Measurements from ENCODE around the gene RENBP.

Gene RENBP

DNA sequence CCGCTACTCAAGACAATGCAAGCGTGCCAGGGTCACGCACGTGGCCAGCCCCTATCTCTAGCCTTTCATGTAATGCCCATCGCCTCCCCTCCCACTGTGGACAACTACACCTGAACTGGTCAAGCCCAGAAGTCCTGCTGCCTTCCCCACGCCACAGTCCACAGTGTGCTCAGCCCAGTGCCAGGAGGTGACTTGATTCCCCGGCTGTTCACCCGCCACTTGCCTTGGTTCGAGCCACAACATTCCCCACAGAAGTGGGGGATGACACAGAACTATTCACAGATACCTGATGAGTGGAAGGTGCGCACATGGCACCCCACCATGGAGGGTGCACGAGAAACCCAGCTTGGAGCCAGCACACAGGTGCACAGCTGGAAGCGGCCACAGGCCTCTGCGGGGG, 25.2 kb downstream of the RENBP start:
- DNase-seq (ENCODE audit: low spot score) = no peak

DNA sequence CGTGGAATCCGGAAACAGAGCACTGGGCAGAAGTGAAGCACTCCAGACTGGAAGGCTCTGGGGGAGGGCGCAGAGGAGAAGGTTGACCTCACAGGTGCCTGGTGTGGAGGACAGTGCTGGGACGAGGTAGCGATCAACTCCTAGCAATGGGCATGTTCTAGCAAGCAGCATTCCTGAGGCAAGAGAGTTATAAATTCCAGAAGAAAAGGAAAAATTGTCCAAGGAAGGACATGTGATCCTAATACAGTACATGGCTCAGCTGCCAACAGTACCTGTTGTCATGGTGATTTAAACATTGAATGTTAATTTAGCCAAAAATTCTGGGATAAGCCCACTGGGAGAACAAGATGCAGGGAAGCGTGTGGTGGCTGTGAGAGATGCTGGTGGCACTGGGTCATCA, 26.6 kb downstream of the RENBP start:
- DNase-seq (ENCODE audit: low spot score) = no peak

DNA sequence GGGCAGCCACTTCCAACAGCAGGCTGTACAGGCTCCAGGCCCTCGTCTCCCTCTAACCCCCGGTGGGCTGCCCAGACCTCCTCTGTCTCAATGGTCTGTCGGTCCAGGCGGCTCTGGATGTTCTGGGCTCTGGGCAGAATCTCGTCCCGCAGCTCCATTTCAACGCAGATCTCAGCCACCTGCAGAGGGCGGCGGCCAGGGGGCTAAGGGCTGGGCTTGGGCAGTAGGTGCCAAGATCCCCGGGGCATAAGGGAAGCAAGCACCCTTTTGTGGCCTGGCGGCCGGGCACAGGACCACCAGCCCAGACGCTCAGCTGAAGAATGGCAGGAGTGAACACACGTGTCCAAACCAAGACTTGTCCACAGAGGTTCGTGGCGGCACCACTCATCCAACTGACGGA, 30.7 kb downstream of the RENBP start:
- no peak for DNase-seq (ENCODE audit: low spot score)

DNA sequence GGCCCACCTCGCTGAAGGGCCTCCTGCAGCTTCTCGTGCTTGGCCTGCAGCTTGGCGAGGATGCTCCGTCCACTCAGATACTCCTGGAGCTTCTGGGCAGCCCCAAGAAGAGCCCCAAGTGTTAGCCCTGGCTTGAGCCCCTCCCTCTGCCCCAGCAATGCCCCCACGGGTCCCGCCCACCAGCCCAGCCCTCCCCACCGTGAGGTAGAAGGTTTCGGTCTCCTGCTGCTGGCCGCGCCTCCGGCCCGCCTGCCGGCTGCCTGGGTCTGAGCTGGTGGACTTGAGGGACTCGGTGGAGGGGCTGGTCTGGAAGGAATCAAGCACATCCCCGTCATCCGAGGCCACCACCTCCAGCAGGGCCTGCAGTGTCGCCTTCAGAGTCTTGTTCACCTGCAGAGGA, 31.2 kb downstream of the RENBP start:
- DNase-seq (ENCODE audit: low spot score) = no peak

DNA sequence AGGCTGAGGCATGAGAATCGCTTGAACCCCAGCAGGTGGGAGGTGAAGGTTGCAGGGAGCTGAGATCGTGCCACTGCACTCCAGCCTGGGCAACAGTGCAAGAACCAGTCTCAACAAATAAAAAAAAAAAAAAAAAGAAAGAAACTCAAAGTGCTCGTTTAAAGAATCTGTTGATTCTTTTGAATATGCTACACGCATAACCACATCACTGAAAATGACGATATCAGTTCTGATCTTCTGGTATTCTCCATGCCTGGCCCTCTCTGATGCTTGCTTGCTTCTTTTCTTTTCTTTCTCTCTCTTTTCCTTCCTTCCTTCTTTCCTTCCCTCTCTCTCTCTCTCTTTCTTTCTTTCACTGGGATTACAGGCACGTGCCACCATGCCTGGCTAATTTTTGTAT, 32.6 kb downstream of the RENBP start:
- DNase-seq (ENCODE audit: low spot score) = no peak

DNA sequence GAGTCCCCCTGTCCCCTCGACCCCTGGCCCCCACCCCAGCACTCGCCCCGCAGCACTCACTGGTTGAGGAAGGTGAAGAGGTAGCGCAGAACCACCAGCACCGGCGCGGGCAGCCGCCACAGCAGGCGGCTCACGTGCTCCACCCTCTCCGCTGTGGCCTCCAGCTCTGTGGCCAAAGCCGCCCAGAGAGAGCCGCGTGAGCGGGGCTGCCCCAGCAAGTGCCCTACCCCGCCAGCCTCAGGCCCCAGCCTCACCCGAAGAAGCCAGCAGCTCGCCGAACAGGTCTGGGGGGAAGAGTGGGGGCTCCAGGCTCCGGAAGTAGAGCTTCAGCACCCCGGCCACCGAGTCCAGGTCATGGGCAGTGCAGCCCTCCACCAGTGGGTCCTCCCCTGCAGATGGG, 34.0 kb downstream of the RENBP start:
- DNase-seq (ENCODE audit: low spot score) = no peak

DNA sequence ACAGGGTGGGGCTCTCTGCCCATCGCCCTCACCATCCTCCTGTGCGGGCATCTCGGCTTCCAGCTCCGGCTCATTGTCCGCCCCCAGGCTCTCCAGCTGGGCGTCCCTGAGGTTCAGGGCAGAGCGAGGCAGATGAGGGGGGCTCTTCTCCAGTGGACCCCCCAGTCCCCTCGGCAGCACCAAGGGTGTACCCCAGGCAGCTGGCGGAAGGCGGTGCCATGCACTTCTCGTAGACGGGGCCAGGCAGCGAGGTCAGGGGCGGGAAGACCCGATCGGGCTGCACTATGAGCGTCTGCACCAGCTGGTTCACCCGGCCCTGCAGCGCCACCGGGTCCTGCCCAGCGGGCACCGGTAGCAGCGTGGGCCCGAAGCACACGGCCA, 34.5 kb downstream of the RENBP start:
- DNase-seq (ENCODE audit: low spot score) = no peak

DNA sequence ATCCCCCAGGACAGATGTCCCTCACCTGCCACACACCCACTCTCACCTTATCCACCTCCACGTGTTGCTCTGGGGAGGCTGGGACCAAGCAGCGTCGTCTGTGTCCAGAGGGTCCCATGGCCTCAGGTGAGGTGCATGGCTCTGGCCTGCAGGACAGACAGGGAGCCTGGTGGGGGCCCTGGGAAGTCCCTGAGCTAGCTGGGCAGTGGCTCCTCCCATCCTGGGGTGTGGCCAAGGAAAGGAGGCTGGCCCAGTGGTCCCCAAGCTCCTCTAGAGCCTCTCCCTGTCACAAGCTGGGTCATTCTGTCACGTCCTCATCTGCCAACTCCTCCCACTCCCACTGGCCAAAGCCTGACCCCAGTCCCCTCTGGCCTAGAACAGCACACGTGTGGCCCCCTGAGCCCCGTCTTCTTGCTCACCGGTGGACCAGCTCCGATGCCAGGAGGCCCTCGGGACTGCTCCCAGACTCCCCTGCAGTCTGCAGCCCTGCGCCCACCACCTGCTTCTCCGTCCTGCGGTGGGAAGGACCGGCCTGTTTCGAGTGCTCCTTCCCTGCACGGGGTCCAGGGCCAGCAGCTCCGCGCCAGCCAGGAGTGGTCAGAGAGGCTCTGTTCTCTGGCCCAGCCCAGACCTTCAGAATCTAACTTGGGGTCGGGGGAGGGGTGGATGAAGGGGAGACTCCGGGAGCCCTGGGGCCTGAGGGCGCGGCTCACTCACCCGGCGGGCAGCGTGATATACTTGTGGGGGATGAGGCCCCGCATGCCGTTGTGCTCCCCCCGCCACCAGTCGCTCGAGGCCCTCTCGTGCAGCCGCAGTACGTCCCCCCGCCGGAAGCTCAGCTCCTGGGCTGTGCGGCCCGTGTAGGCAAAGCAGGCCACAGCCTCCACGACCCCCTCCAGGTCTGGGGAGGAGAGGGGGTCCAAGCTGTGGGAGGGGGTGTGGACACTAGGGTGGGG, 35.1 kb downstream of the RENBP start:
- no peak for DNase-seq (ENCODE audit: low spot score)

DNA sequence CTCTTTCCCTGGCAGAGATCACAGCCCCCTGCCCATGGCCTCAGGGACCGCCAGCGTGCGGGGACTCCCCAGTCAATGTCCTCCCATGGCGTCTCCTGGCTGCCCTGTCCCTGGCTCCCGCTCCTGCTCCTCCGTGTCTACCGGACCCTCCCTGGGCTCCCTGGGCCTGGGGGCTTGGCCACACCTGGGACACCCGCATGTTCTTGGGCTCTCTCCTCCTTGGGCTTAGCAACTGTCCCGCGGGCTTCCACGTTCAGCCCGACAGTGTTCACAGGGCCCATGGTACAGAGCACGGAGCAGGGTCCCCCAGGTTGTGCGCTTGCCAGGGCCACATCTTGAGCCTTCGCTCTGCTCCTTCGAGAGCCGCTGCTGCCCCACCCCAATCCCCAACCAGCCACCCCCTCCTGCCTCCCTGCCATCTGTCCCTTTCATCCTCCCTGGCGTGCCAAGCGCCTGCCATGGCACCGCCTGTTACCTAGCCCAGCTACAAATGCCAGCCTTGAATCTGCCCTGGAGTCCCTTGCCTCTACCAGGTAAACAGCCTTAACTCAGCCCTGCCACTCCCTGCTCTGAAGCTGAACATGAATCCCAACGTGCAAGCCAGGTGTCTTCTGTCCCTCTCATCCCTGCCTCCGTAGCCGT, 36.1 kb downstream of the RENBP start:
- no peak for DNase-seq (ENCODE audit: low spot score)

DNA sequence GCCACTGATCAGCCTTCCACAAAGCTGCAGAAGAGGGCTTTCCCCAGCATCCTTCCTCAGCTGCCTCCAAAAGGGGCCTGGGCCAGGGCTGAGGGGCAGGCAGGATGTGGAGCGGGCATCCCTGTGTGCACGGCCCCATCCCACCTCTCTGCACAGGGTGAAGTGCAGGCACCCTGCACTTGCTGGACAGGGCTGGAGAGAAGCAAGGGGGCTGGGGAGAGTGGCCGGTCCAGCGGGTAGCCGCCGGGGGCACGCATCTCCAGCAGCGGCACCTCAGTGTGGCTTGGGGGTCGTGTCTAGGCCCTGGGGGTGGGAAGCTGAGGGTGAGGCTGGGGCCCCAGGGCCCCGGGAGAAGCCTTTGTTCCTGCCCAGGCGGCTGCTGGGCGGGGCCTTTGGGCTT, 37.0 kb downstream of the RENBP start:
- DNase-seq (ENCODE audit: low spot score) = no peak

DNA sequence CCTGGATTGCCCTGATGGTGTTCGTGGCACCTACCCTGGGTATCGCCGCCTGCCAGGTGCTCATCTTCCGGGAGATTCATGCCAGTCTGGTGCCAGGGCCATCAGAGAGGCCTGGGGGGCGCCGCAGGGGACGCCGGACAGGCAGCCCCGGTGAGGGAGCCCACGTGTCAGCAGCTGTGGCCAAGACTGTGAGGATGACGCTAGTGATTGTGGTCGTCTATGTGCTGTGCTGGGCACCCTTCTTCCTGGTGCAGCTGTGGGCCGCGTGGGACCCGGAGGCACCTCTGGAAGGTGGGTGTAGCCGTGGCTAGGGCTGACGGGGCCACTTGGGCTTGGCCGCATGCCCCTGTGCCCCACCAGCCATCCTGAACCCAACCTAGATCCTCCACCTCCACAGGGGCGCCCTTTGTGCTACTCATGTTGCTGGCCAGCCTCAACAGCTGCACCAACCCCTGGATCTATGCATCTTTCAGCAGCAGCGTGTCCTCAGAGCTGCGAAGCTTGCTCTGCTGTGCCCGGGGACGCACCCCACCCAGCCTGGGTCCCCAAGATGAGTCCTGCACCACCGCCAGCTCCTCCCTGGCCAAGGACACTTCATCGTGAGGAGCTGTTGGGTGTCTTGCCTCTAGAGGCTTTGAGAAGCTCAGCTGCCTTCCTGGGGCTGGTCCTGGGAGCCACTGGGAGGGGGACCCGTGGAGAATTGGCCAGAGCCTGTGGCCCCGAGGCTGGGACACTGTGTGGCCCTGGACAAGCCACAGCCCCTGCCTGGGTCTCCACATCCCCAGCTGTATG, 38.1 kb downstream of the RENBP start:
- DNase-seq (ENCODE audit: low spot score) = no peak

DNA sequence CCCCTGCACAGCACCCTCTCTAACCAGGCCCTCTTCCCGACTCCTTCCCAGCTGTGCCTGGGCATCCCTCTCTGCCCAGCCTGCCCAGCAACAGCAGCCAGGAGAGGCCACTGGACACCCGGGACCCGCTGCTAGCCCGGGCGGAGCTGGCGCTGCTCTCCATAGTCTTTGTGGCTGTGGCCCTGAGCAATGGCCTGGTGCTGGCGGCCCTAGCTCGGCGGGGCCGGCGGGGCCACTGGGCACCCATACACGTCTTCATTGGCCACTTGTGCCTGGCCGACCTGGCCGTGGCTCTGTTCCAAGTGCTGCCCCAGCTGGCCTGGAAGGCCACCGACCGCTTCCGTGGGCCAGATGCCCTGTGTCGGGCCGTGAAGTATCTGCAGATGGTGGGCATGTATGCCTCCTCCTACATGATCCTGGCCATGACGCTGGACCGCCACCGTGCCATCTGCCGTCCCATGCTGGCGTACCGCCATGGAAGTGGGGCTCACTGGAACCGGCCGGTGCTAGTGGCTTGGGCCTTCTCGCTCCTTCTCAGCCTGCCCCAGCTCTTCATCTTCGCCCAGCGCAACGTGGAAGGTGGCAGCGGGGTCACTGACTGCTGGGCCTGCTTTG, 38.9 kb downstream of the RENBP start:
- DNase-seq (ENCODE audit: low spot score) = no peak

DNA sequence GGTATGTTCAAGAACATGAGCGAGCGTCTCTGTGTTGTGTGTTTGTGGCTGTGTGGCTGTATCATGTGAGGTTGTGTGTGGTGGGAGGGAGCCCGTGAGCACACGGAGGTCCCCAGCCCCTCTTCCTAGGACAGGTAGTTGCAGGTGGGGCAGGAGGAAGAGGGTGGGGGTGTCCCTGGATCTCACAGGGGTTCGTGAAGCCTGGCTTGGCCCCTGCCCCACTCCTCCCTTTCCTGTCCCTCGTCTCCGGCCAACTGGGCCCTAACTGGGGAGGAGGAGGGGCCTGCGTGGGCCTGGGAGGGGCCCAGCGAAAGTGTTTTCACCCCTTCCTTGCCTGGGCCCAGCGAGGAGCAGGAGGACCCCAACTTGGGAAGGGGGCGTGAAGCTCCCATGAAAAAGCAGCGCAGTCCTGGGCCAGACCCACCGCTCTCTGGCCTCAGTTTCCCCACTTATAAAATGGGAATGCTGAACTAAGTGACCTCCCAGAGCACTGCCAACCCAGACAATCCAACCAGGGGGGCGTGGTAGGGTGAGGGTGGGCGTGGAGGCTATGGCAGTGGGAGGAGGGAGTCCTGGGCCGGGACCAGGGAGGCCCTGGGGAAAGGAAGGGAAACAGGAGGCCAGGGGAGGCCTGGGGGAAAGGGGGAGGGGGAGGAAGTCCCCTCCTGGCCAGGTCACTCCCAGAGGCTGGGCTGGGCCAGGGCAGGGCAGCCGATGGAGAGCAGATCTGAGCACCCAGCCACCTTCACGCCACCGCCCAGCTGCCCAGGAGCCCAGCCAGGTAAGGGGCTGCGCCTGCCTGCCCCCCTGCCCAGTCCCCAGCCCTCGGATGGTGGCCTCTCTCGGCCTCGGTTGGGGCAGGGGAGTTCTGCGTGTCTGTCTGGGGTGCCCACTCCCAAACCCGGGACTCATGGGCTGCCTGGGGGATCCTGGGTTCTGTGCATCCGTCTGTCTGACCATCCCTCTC, 40.2 kb downstream of the RENBP start, which contains the start of gene AVPR2:
Gene AVPR2, plus strand, starts transcription at position 683 of the 967 bp plus-strand sequence. CDS start 473 bp downstream, outside the sequence.
- no peak for DNase-seq (ENCODE audit: low spot score)

DNA sequence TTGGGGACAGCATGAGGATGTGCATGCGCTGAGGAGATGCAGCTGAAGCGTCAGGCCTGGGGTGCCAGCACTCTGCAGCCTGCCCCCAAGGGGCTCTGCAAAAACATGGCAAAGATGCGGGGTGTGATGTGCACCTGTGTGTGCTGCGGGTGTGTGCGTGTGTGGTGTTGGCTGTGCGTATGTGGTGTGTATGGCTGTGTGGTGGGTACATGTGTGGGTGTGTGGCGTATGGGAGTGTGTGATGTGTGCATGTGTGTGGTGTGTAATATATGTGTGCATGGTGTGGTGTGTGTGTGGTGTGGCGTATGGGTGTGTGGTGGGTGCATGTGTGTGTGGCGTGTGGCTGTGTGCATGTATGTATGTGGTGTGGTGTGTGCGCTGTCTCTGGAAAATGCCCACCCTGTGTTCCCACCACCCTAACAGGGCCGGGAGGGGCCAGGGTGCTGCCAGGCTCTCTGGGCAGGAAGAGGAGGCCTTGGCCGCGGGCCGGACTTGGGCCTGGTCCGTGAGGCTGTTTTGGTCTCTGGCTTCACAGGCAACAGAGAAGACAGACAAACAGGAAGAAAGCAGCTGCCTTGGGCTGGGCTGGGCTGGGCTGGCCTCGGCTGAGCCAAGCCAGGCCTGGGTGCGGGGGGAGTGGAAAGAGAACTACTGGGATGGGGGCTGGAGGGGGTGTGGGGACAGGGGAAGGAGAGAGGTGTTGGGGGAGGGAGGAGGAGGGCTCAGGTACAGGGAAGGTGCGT, 41.0 kb downstream of the RENBP start:
- DNase-seq (ENCODE audit: low spot score) = no peak

DNA sequence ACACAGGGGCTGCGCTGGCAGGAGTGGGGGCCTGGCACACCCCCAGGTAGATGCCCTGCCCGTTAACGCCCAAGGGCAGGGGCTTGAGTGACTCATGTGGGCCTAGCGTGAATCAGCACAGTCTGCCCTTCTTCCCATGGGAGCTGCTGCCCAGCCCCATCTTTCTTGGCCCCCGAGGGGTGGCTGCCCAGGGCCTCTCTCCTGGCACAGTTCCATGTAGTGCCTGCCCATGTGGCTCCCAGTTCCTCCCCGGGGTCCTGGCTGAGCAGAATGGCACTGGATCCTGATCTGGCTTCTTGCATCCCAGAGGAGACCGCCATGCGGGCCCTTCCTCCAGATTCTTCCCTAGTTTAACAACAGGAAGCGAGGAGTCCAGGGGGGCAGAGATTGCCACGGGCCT, 42.1 kb downstream of the RENBP start:
- DNase-seq (ENCODE audit: low spot score) = no peak

DNA sequence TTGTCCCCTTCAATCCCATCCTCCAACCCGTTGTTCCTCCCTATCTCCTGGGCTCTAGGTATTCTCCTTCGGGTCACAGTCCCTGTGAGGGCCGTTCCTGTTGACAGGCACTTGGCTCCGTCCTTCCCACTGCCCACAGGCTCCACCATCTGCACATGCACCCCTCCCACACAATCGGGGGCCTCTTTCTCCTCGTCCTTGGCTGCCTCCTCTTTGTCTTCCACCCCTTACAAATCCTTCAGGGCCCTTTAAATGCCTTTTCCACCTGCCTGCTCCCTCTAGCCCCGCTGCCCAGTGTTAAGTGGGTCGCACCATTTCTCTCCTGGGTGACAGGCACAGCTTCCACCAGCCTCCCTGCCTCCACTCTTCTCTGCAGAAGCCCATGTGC, 42.7 kb downstream of the RENBP start:
- no peak for DNase-seq (ENCODE audit: low spot score)

DNA sequence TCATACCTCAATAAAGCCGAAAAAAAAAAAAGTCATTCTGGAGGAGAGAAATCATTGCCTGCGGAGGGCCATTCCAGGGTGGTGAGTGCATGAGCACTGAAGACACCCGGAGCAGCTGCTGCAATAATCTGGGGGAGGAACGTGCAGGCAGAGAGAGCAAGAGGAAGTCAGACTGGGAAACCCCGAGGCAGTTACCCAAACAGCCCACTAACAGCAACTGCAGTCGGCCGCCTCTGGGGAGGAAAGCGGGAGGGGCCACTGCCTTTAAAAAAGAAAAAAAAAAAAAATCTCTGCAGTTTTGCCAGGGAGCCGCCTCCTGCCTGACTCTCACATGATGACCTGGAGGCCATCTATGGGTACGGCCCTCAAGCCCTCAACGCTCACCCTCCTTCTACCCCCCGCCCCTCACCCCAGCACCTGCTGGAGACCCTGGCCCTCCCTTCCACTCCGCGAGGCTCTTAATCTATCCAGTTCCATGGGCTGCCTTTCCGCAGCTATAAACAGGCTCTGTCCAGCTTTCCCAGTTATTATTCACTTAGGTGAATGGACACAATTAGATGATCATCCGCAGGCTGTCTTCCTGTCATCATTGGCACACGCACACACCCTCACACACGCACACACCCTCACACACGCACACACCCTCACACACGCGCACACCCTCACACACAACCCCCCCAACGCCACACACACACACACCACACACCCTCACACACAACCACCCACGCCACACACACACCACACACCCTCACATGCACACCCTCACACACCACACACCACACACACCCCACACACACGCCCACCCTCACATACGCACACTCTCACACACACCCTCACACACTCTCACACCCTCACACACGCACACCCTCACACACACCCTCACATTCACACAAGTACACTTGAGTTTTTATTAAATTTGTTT, 43.4 kb downstream of the RENBP start:
- DNase-seq (ENCODE audit: low spot score) = peak; percentile 25

DNA sequence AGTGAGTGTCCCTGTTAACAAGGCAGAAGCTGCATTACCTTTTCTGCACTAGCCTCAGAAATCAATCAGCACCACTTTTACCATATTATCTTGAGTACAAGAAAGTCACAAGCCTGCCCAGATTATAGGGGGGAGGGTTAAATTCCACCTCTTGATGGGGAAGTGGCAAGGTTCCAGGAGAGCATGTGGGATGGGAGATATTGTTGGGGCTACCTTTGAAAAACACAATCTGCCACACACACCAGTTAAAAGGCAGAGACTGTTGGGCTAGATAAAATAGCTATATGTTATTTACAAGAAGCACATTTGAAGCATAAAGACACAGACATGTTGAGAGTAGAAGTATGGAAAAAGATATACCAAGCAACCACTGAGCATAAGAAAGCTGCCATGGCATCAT, 46.5 kb downstream of the RENBP start:
- DNase-seq (ENCODE audit: low spot score) = no peak

DNA sequence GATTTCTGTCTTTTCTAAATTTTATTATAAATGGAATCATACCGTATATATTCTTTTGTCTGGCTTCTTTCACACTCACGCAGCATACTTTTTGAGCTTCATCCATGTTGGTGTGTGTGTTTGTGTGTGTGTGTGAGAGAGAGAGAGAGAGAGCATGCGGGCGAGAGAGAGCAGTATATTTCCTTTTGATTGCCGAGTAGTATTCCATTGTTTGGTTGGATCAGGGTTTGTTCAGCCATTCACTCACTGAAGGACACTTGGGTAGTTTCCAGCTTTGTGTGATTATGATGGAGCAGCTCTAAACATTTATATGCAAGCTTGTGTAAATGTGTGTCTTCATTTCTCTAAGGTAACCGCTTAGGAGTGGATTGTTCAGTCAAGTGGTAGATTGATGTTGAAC, 55.3 kb downstream of the RENBP start:
- no peak for DNase-seq (ENCODE audit: low spot score)

All from globus pallidus (tissue), 1 donor.